MM.1S (cell line): ENCODE results near the gene CYTH3.
"Not testable (repeated sequence)": the region's sequence is repeated elsewhere in the genome, so short reads cannot be mapped to it uniquely, and the experiment has no call there.

Source experiments
- DNase-seq: peaks from one replicate; pipeline ENCODE4 v3.0.0-alpha.2; 2015
- H2AFZ ChIP-seq: fragments of 300-600 bp; sonication (generic); 2 replicates; pipeline ENCODE4 v1.6.0; 2016; ENCODE audit warnings: antibody characterized with exemption, low read length
- H3F3A ChIP-seq: fragments of 300-600 bp; sonication (generic); 2 replicates; pipeline ENCODE4 v1.6.1; 2016; ENCODE audit warnings: mild to moderate bottlenecking, antibody characterized with exemption, low read length, moderate library complexity, mixed read lengths; ENCODE audit not compliant: insufficient read depth
- H3K27ac ChIP-seq: fragments of 300-600 bp; sonication (generic); 2 replicates; pipeline ENCODE4 v1.5.1; 2016; ENCODE audit warnings: mild to moderate bottlenecking, low read length
- H3K27me3 ChIP-seq: fragments of 300-600 bp; sonication (generic); replicated peaks from 2 replicates; pipeline ENCODE4 v1.6.0; 2016; ENCODE audit warnings: low read length; ENCODE audit not compliant: insufficient read depth
- H3K36me3 ChIP-seq: fragments of 300-600 bp; sonication (generic); replicated peaks from 2 replicates; pipeline ENCODE4 v1.6.1; 2016; ENCODE audit warnings: mild to moderate bottlenecking, low read length, mixed read lengths; ENCODE audit not compliant: insufficient read depth
- H3K4me1 ChIP-seq: fragments of 300-600 bp; sonication (generic); 2 replicates; pipeline ENCODE4 v1.6.1; 2016; ENCODE audit warnings: low read length, mixed read lengths
- H3K4me2 ChIP-seq: fragments of 300-600 bp; sonication (generic); 2 replicates; pipeline ENCODE4 v1.6.0; 2016; ENCODE audit warnings: low read depth, low read length
- H3K4me3 ChIP-seq: fragments of 300-600 bp; sonication (generic); 2 replicates; pipeline ENCODE4 v1.5.1; 2016; ENCODE audit warnings: low read length, mixed read lengths
- H3K79me2 ChIP-seq: fragments of 300-600 bp; sonication (generic); 2 replicates; pipeline ENCODE4 v1.6.1; 2016; ENCODE audit warnings: mixed run types, low read length, mixed read lengths
- H3K9ac ChIP-seq: fragments of 300-600 bp; sonication (generic); 2 replicates; pipeline ENCODE4 v1.6.1; 2016; ENCODE audit warnings: low read length, mixed read lengths
- H3K9me2 ChIP-seq: fragments of 300-600 bp; sonication (generic); replicated peaks from 2 replicates; pipeline ENCODE4 v1.6.1; 2016; ENCODE audit warnings: mild to moderate bottlenecking, low read length, mixed read lengths; ENCODE audit not compliant: insufficient read depth
- H3K9me3 ChIP-seq: fragments of 300-600 bp; sonication (generic); replicated peaks from 2 replicates; pipeline ENCODE4 v1.6.1; 2016; ENCODE audit warnings: mild to moderate bottlenecking, low read length, mixed read lengths; ENCODE audit not compliant: insufficient read depth
- H4K20me1 ChIP-seq: fragments of 300-600 bp; sonication (generic); 2 replicates; pipeline ENCODE4 v1.6.1; 2016; ENCODE audit warnings: mild to moderate bottlenecking, low read length, moderate library complexity, mixed read lengths; ENCODE audit not compliant: insufficient read depth
- EZH2 ChIP-seq: fragments of 300-600 bp; sonication (generic); optimal IDR thresholded peaks from 2 replicates; pipeline ENCODE3; 2017; ENCODE audit warnings: low read depth, mild to moderate bottlenecking, antibody characterized with exemption, low read length, mixed read lengths
- EZH2phosphoT487 ChIP-seq: fragments of 300-600 bp; sonication (generic); IDR thresholded peaks from 2 replicates; pipeline ENCODE4 v1.6.1; 2018; ENCODE audit warnings: antibody characterized with exemption, low read length
- TF ChIP-seq, protein P1 (sequence below): fragments of 300-600 bp; sonication (generic); IDR thresholded peaks from 2 replicates; pipeline ENCODE4 v1.5.1; 2016; ENCODE audit warnings: antibody characterized with exemption, low read length, mixed read lengths

CYTH3 gene

DNA sequence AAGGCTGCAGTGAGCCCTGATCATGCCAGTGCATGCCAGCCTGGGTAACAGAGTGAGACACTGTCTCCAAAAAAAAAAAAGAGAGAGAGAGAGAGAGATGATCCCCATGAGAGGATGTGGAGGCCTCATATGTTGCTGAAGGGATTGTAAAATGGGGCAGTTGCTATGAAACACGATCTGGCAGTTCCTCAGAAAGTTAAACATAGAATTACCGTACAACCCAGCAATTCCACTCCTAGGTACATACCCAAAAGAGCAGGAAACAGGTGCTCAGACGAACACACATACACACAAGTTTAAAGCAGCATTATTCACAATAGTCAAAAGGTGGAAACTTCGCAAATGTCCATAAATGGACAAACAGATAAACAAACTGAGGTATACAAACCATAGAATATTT is 27.4 kb upstream of the CYTH3 start:
- H3K4me3 ChIP-seq: no peak overlapping the region
- TF ChIP-seq EZH2 (no peak), EZH2phosphoT487 (no peak)
- TF ChIP-seq, protein P1, sequence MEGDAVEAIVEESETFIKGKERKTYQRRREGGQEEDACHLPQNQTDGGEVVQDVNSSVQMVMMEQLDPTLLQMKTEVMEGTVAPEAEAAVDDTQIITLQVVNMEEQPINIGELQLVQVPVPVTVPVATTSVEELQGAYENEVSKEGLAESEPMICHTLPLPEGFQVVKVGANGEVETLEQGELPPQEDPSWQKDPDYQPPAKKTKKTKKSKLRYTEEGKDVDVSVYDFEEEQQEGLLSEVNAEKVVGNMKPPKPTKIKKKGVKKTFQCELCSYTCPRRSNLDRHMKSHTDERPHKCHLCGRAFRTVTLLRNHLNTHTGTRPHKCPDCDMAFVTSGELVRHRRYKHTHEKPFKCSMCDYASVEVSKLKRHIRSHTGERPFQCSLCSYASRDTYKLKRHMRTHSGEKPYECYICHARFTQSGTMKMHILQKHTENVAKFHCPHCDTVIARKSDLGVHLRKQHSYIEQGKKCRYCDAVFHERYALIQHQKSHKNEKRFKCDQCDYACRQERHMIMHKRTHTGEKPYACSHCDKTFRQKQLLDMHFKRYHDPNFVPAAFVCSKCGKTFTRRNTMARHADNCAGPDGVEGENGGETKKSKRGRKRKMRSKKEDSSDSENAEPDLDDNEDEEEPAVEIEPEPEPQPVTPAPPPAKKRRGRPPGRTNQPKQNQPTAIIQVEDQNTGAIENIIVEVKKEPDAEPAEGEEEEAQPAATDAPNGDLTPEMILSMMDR: no peak
- no peaks in the 10 kb centered on the region for H3K36me3 ChIP-seq
- H3K9me2 ChIP-seq: no peaks in the 10 kb centered on the region
- H3K9me3 ChIP-seq: no peaks in the 10 kb centered on the region
- H3F3A ChIP-seq: no peaks in the 10 kb centered on the region
- no peak overlapping the region for H3K4me2 ChIP-seq
- H3K27me3 ChIP-seq: no peaks in the 10 kb centered on the region; the same call in 1 of the 2 replicates
- no peak overlapping the region for H2AFZ ChIP-seq
- no peak for DNase-seq
- no peak overlapping the region for H3K9ac ChIP-seq
- no peaks in the 10 kb centered on the region for H3K4me1 ChIP-seq
- no peaks in the 10 kb centered on the region for H4K20me1 ChIP-seq
- no peak overlapping the region for H3K27ac ChIP-seq
- no peaks in the 10 kb centered on the region for H3K79me2 ChIP-seq

DNA sequence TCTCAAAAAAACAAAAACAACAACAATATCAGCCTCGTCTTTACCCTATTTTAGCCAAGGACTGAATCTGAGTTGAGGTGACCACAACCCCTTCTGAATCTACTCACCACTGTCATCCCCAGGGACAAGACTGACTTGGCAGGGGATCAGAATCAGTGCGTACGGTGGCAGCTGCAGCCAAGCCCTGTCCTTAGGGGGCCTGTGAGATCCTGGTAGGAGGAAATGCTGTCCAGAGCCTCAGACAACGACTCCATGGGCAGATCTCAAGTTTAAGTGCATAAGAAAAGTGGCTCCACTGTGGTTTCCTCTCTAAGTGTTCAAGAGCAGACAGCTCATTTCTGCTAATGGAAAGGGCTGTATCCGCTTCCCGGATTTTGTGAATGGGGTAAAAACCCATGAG is 22.4 kb upstream of the CYTH3 start:
- Histone ChIP-seq H3K9me3 (no peaks in the 10 kb centered on the region), H3K27me3 (no peaks in the 10 kb centered on the region), H3K4me3 (no peak overlapping the region), H3K36me3 (no peaks in the 10 kb centered on the region), H3K79me2 (no peaks in the 10 kb centered on the region), H3K27ac (no peak overlapping the region), H4K20me1 (no peaks in the 10 kb centered on the region), H3F3A (no peaks in the 10 kb centered on the region), H3K9ac (no peak overlapping the region), H3K4me2 (no peak overlapping the region), H3K9me2 (no peaks in the 10 kb centered on the region), H2AFZ (no peak overlapping the region), H3K4me1 (no peaks in the 10 kb centered on the region)
- DNase-seq: no peak
- no peak for TF ChIP-seq EZH2
- TF ChIP-seq, protein P1: no peak
- TF ChIP-seq EZH2phosphoT487: no peak

DNA sequence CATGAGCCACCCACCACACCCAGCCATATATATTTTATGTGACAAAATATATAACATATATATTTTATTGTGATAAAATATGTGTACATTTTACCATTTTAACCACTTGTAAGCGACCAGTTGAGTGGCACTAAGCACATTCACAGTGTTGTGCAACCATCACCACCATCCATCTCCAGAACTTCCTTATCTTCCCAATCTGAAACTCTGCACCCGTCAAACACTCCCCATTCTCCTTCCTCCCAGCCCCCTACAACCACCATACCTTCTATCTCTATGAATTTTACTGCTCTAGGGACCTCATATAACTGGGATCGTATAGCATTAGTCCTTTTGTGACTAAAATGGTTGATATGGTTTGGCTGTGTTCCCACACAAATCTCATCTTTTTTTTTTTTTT is 20.8 kb upstream of the CYTH3 start:
- DNase-seq: no peak
- H3K27ac ChIP-seq: no peak overlapping the region
- no peaks in the 10 kb centered on the region for H3K79me2 ChIP-seq
- H3F3A ChIP-seq: no peaks in the 10 kb centered on the region
- no peak for TF ChIP-seq EZH2phosphoT487
- no peak for TF ChIP-seq EZH2
- TF ChIP-seq, protein P1: no peak
- no peak overlapping the region for H2AFZ ChIP-seq
- no peaks in the 10 kb centered on the region for H3K4me1 ChIP-seq
- no peaks in the 10 kb centered on the region for H3K9me3 ChIP-seq
- H3K4me2 ChIP-seq: no peak overlapping the region
- H3K36me3 ChIP-seq: no peaks in the 10 kb centered on the region
- H3K9me2 ChIP-seq: no peaks in the 10 kb centered on the region
- H3K9ac ChIP-seq: no peak overlapping the region
- no peaks in the 10 kb centered on the region for H3K27me3 ChIP-seq
- no peaks in the 10 kb centered on the region for H4K20me1 ChIP-seq
- no peak overlapping the region for H3K4me3 ChIP-seq

DNA sequence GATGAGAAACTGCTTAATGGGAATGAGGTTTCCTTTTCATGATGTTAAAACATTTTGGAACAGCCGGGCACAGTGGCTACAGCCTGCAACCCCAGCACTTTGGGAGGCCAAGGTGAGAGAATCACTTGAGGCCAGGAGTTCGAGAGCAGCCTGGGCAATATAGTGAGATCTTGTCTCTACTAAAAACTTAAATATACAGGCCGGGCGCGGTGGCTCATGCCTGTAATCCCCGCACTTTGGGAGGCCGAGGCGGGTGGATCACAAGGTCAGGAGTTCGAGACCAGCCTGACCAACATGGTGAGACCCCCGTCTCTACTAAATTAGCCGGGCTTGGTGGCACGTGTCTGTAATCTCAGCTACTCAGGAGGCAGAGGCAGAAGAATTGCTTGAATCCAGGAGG is 19.5 kb upstream of the CYTH3 start:
- H3K36me3 ChIP-seq, DNase-seq, H2AFZ ChIP-seq, H3K27me3 ChIP-seq, H4K20me1 ChIP-seq, H3K79me2 ChIP-seq, H3K9ac ChIP-seq, H3K4me3 ChIP-seq, H3K27ac ChIP-seq, H3K9me2 ChIP-seq, H3F3A ChIP-seq, H3K9me3 ChIP-seq, H3K4me2 ChIP-seq, H3K4me1 ChIP-seq: not testable (repeated sequence)
